Neuronal stem cell (in vitro differentiated cells): ENCODE data around the gene ZBTB40.

Experiments
- DNase-seq: peaks from one replicate; pipeline ENCODE4 v3.0.0-alpha.2; 2013; ENCODE audit warnings: low spot score
- H2AFZ ChIP-seq: one replicate; pipeline ENCODE4 v1.6.1; 2013; ENCODE audit warnings: mild to moderate bottlenecking, low read length, inconsistent platforms
- H2AK5ac ChIP-seq: 2 replicates; pipeline ENCODE4 v1.6.1; 2013; ENCODE audit warnings: low read depth, mild to moderate bottlenecking, inconsistent platforms, low read length, moderate library complexity, mixed read lengths
- H2BK120ac ChIP-seq: 2 replicates; pipeline ENCODE4 v1.6.1; 2013; ENCODE audit warnings: low read depth, mild to moderate bottlenecking, inconsistent platforms, low read length, moderate library complexity, mixed read lengths
- H2BK12ac ChIP-seq: one replicate; pipeline ENCODE4 v1.6.1; 2013; ENCODE audit warnings: low read length, inconsistent platforms
- H2BK15ac ChIP-seq: 2 replicates; pipeline ENCODE4 v1.6.1; 2013; ENCODE audit warnings: mild to moderate bottlenecking, low read length, inconsistent platforms, mixed read lengths
- H2BK5ac ChIP-seq: one replicate; pipeline ENCODE4 v1.6.1; 2013; ENCODE audit warnings: inconsistent platforms, mild to moderate bottlenecking, low read length, moderate library complexity
- H3K14ac ChIP-seq: one replicate; pipeline ENCODE4 v1.6.1; 2013; ENCODE audit warnings: low read length, inconsistent platforms
- H3K18ac ChIP-seq: 2 replicates; pipeline ENCODE4 v1.6.1; 2013; ENCODE audit warnings: low read length, inconsistent platforms
- H3K23ac ChIP-seq: 2 replicates; pipeline ENCODE4 v1.6.1; 2013; ENCODE audit warnings: low read depth, mild to moderate bottlenecking, mixed read lengths, low read length, inconsistent platforms; ENCODE audit not compliant: poor library complexity
- H3K27ac ChIP-seq: replicated peaks from 3 replicates; pipeline ENCODE4 v1.5.1; 2013; ENCODE audit warnings: low read length, inconsistent platforms
- H3K27me3 ChIP-seq, 3 experiments: 2 replicates each; pipeline ENCODE4 v1.6.1; 2013; ENCODE audit warnings: low read length in 3 of 3, mild to moderate bottlenecking in 2 of 3, inconsistent platforms in 1 of 3, low read depth in 1 of 3, mixed read lengths in 1 of 3, moderate library complexity in 1 of 3; ENCODE audit not compliant: control insufficient read depth in 3 of 3, insufficient read depth in 3 of 3
- H3K36me3 ChIP-seq, 2 donors: replicated peaks in 1 of 2; 2 replicates each; pipeline ENCODE4 v1.6.1; 2013; ENCODE audit warnings: low read length in 2 of 2; ENCODE audit not compliant: control insufficient read depth in 2 of 2, insufficient read depth in 2 of 2
- H3K4ac ChIP-seq: 2 replicates; pipeline ENCODE4 v1.6.1; 2013; ENCODE audit warnings: inconsistent platforms, mild to moderate bottlenecking, low read length, moderate library complexity
- H3K4me1 ChIP-seq, 2 donors: 1 replicate in 1 of 2; 2 replicates in 1 of 2; pipeline ENCODE4 v1.6.1; 2013; ENCODE audit warnings: low read length in 2 of 2, low read depth in 1 of 2; ENCODE audit not compliant: control insufficient read depth in 2 of 2, insufficient read depth in 1 of 2
- H3K4me2 ChIP-seq: one replicate; pipeline ENCODE4 v1.6.1; 2013; ENCODE audit warnings: mild to moderate bottlenecking, low read length, inconsistent platforms; ENCODE audit not compliant: insufficient read depth, poor library complexity, severe bottlenecking
- H3K4me3 ChIP-seq, 2 donors: 2 replicates each; pipeline ENCODE4 v1.5.1; 2013; ENCODE audit warnings: low read length in 2 of 2, mild to moderate bottlenecking in 2 of 2, inconsistent platforms in 1 of 2, moderate library complexity in 1 of 2
- H3K79me1 ChIP-seq: one replicate; pipeline ENCODE4 v1.6.1; 2013; ENCODE audit warnings: low read depth, mild to moderate bottlenecking, inconsistent platforms, low read length, moderate library complexity
- H3K9ac ChIP-seq: one replicate; pipeline ENCODE4 v1.6.1; 2013; ENCODE audit warnings: mild to moderate bottlenecking, low read depth, low read length, inconsistent platforms; ENCODE audit not compliant: poor library complexity
- H3K9me3 ChIP-seq, 2 donors: replicated peaks in 1 of 2; 2 replicates each; pipeline versions ENCODE3 to v1.6.1; 2013; ENCODE audit warnings: low read length in 2 of 2, mild to moderate bottlenecking in 2 of 2, inconsistent platforms in 1 of 2, low read depth in 1 of 2, mixed read lengths in 1 of 2, moderate library complexity in 1 of 2; ENCODE audit not compliant: control insufficient read depth in 2 of 2, insufficient read depth in 1 of 2
- H4K8ac ChIP-seq: one replicate; pipeline ENCODE4 v1.6.1; 2013; ENCODE audit warnings: low read depth, mild to moderate bottlenecking, inconsistent platforms, low read length, moderate library complexity
- H4K91ac ChIP-seq: one replicate; pipeline ENCODE4 v1.6.1; 2013; ENCODE audit warnings: low read length, low read depth, mild to moderate bottlenecking, inconsistent platforms; ENCODE audit not compliant: poor library complexity
- WGBS, 2 donors: extraction: QIAGEN DNeasy Blood & Tissue Kit; methylation state at CpG; one replicate each; pipeline ENCODE4 v1.1.7; 2013; ENCODE audit warnings: missing lambda C conversion rate in 2 of 2, mixed read lengths in 1 of 2; ENCODE audit not compliant: insufficient read length in 2 of 2, insufficient replicate concordance in 1 of 2; ENCODE audit errors: extremely low coverage in 2 of 2; 5-methylcytosine and 5-hydroxymethylcytosine counted together

Gene ZBTB40

DNA sequence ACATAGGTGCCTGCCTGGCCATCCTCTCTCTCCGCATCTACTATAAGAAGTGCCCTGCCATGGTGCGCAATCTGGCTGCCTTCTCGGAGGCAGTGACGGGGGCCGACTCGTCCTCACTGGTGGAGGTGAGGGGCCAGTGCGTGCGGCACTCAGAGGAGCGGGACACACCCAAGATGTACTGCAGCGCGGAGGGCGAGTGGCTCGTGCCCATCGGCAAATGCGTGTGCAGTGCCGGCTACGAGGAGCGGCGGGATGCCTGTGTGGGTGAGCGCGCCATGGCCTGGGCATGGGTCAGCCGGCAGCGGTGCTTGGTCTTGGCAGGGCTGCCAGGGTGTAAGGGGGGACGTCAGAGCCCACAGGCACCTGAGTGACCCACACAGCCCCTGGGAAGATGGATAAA is 125.0 kb downstream of the ZBTB40 start:
- H3K9ac ChIP-seq: no peak overlapping the region

GRCh38 chr1:22578732-22579361 is 127.2 kb downstream of the ZBTB40 start:
- Histone ChIP-seq H2BK15ac (no peak overlapping the region), H3K4me2 (no peak overlapping the region), H4K8ac (peak overlapping the region; percentile 53), H2AK5ac (no peak overlapping the region), H3K79me1 (no peaks in the 10 kb centered on the region), H2BK120ac (no peak overlapping the region), H3K36me3 (peaks cover 0 to 9% of the 10 kb centered on the region in 2 donors), H3K4ac (no peak overlapping the region), H3K4me1 (no peaks in the 10 kb centered on the region), H3K9ac (peak overlapping the region; percentile 35), H3K14ac (no peak overlapping the region), H3K27ac (no peak overlapping the region), H3K23ac (peak overlapping the region; percentile 20), H3K18ac (no peak overlapping the region), H3K27me3 (peaks cover 0 to 37% (median 7%) of the 10 kb centered on the region in 3 experiments), H2AFZ (no peak overlapping the region), H4K91ac (no peak overlapping the region), H2BK12ac (peak overlapping the region; percentile 10), H3K9me3 (peaks cover 3 to 19% of the 10 kb centered on the region in 2 donors), H3K4me3 (peak overlapping the region in 1 of 2 donors; percentile 63), H2BK5ac (no peak overlapping the region)
- no peak for DNase-seq
- no CpG with 5 or more reads among the region's 12 CpGs for WGBS, 2 donors

More for the DNA sequence above, 125.0 kb downstream of the ZBTB40 start:
- Histone ChIP-seq H2AK5ac (peak overlapping the region; percentile 17), H3K36me3 (peaks cover 0 to 9% of the 10 kb centered on the region in 2 donors), H4K91ac (no peak overlapping the region), H3K14ac (no peak overlapping the region), H3K27ac (no peak overlapping the region), H3K4me3 (no peak overlapping the region), H3K9me3 (peaks cover 3 to 19% of the 10 kb centered on the region in 2 donors), H3K4ac (no peak overlapping the region), H3K27me3 (peaks cover 0 to 34% (median 7%) of the 10 kb centered on the region in 3 experiments), H2BK15ac (no peak overlapping the region), H2AFZ (no peak overlapping the region), H3K4me1 (no peaks in the 10 kb centered on the region), H3K18ac (peak overlapping the region; percentile 17), H4K8ac (no peak overlapping the region), H3K4me2 (no peak overlapping the region), H2BK120ac (no peak overlapping the region), H2BK5ac (peak overlapping the region; percentile 34), H3K23ac (peak overlapping the region; percentile 62), H3K79me1 (no peaks in the 10 kb centered on the region), H2BK12ac (no peak overlapping the region)
- no CpG with 5 or more reads among the region's 24 CpGs for WGBS, 2 donors
- no peak for DNase-seq

GRCh38 chr1:22579541-22580155 is 128.0 kb downstream of the ZBTB40 start:
- no peak overlapping the region for H4K8ac ChIP-seq
- no peak overlapping the region for H3K4ac ChIP-seq
- H2AFZ ChIP-seq: no peak overlapping the region
- H2BK12ac ChIP-seq: no peak overlapping the region
- H4K91ac ChIP-seq: no peak overlapping the region
- peaks cover 3 to 19% of the 10 kb centered on the region in 2 donors for H3K9me3 ChIP-seq
- peaks cover 0 to 42% (median 7%) of the 10 kb centered on the region in 3 experiments for H3K27me3 ChIP-seq
- no peaks in the 10 kb centered on the region for H3K79me1 ChIP-seq
- peaks cover 0 to 9% of the 10 kb centered on the region in 2 donors for H3K36me3 ChIP-seq
- no peak overlapping the region for H2BK5ac ChIP-seq
- H3K18ac ChIP-seq: peak overlapping the region; percentile 36
- H3K23ac ChIP-seq: peak overlapping the region; percentile 20
- no peak overlapping the region for H2BK15ac ChIP-seq
- no peak overlapping the region for H3K4me3 ChIP-seq
- no peak overlapping the region for H2BK120ac ChIP-seq
- H3K14ac ChIP-seq: no peak overlapping the region
- WGBS, 2 donors: no CpG with 5 or more reads among the region's 7 CpGs
- H3K9ac ChIP-seq: peak overlapping the region; percentile 35
- H3K4me1 ChIP-seq: no peaks in the 10 kb centered on the region
- H3K27ac ChIP-seq: no peak overlapping the region
- no peak overlapping the region for H2AK5ac ChIP-seq
- no peak for DNase-seq
- no peak overlapping the region for H3K4me2 ChIP-seq
